K562 (cell line): ENCODE data around the gene LRMDA. TPM values are rescaled to one million over a fixed set of nuclear protein-coding genes. Genes with fewer than 3 reads are reported as not detected.

Experiments
- ATAC-seq: fragments of 200-7000 bp; cut with Tn5 transposase; 3 replicates; pipeline ENCODE4 v1.9.1; 2020; ENCODE audit warnings: moderate library complexity
- BruUV-seq: library from RNA; stranded (reverse); fragments of 400-500 nt; replicated peaks from 2 replicates; lab custom pipeline; 2021; lab: Mats Ljungman, UMichigan
- CTCF ChIA-PET: fragments of 300-600 bp; formaldehyde crosslinking; extraction: SDS; loops from one replicate; lab custom pipeline; 2021; ENCODE audit warnings: low intra/inter-chr PET ratio; lab: Yijun Ruan, JAX
- POLR2A ChIA-PET: fragments of 300-600, 350-650 bp; sonication (Branson Sonifier 250); formaldehyde crosslinking; extraction: SDS; loops from one replicate; lab custom pipeline; 2021; ENCODE audit warnings: antibody characterized with exemption, inconsistent platforms; lab: Yijun Ruan, JAX
- DNase-seq, 4 experiments: peaks; one replicate each; pipeline versions ENCODE4 v3.0.0 to v3.0.0-alpha.2; 2011 to 2018; ENCODE audit warnings: low spot score in 3 of 4, mixed read lengths in 3 of 4; ENCODE audit errors: extremely low read depth in 1 of 4
- FAIRE-seq: peaks from 2 replicates; lab custom pipeline; 2011; peaks lifted over from hg19 to GRCh38; lab: Jason Lieb, UNC
- H2AFZ ChIP-seq: 2 replicates; pipeline ENCODE4 v1.6.0; 2011; ENCODE audit warnings: low read depth, low read length, control low read depth, inconsistent platforms
- H3K27ac ChIP-seq: fragments of 200-600 bp; 3 replicates; pipeline ENCODE4 v1.8.0; 2011; ENCODE audit warnings: low read depth, mild to moderate bottlenecking, control low read depth, inconsistent platforms, low read length, moderate library complexity, mixed read lengths; ENCODE audit errors: extremely low read depth
- H3K27me3 ChIP-seq, 2 experiments: fragments of 300-600 bp in 1 of 2; 2 replicates in 1 of 2; 3 replicates in 1 of 2; pipeline versions ENCODE4 v1.6.0 to v1.8.0; 2011; ENCODE audit warnings: inconsistent platforms in 2 of 2, low read length in 2 of 2, mild to moderate bottlenecking in 1 of 2, mixed read lengths in 1 of 2, moderate library complexity in 1 of 2; ENCODE audit not compliant: control insufficient read depth in 2 of 2, insufficient read depth in 2 of 2
- H3K36me3 ChIP-seq: fragments of 300-600 bp; 3 replicates; pipeline ENCODE4 v1.8.0; 2011; ENCODE audit warnings: mild to moderate bottlenecking, low read length, inconsistent platforms; ENCODE audit not compliant: control insufficient read depth, insufficient read depth
- H3K4me1 ChIP-seq, 2 experiments: fragments of 200-600 bp in 1 of 2; replicated peaks in 1 of 2; 2 replicates in 1 of 2; 3 replicates in 1 of 2; pipeline versions ENCODE4 v1.5.1 to v1.8.0; 2011; ENCODE audit warnings: inconsistent platforms in 2 of 2, low read length in 2 of 2, mild to moderate bottlenecking in 1 of 2, mixed read lengths in 1 of 2, moderate library complexity in 1 of 2; ENCODE audit not compliant: control insufficient read depth in 2 of 2, insufficient read depth in 2 of 2
- H3K4me2 ChIP-seq: 2 replicates; pipeline ENCODE4 v1.6.1; 2011; ENCODE audit warnings: low read length, control low read depth, inconsistent platforms, mixed read lengths; ENCODE audit not compliant: insufficient read depth
- H3K4me3 ChIP-seq: fragments of 200-600 bp; sonication (generic), shearing (Covaris generic); 2 replicates; pipeline ENCODE4 v1.5.1; 2016; ENCODE audit warnings: control low read depth, inconsistent platforms
- H3K79me2 ChIP-seq: fragments of 200-600 bp; 3 replicates; pipeline ENCODE4 v1.8.0; 2011; ENCODE audit warnings: low read length, inconsistent platforms; ENCODE audit not compliant: control insufficient read depth, insufficient read depth
- H3K9ac ChIP-seq, 2 experiments: 2 replicates each; pipeline versions ENCODE4 v1.6.0 to v1.6.1; 2011; ENCODE audit warnings: low read depth in 2 of 2, low read length in 2 of 2, control low read depth in 1 of 2, inconsistent platforms in 1 of 2, mild to moderate bottlenecking in 1 of 2, mixed read lengths in 1 of 2; ENCODE audit not compliant: insufficient read depth in 1 of 2
- H3K9me1 ChIP-seq: one replicate; pipeline ENCODE4 v1.6.0; 2011; ENCODE audit warnings: inconsistent platforms, mild to moderate bottlenecking, low read length, moderate library complexity; ENCODE audit not compliant: control insufficient read depth, insufficient read depth
- H3K9me3 ChIP-seq: replicated peaks from 2 replicates; pipeline ENCODE4 v1.5.1; 2011; ENCODE audit warnings: low read depth, low read length, inconsistent platforms; ENCODE audit not compliant: control insufficient read depth, insufficient read depth
- H4K20me1 ChIP-seq: replicated peaks from 2 replicates; pipeline ENCODE4 v1.6.1; 2011; ENCODE audit warnings: low read length, inconsistent platforms, mixed read lengths; ENCODE audit not compliant: control insufficient read depth, insufficient read depth
- ADNP ChIP-seq: fragments of 200-800 bp; sonication (Bioruptor generic); IDR thresholded peaks from 2 replicates; pipeline ENCODE4 v1.6.1; 2016; ENCODE audit warnings: missing genetic modification characterization, missing compliant biosample characterization
- CHD1 ChIP-seq: fragments of 200-600 bp; sonication (generic); IDR thresholded peaks from one replicate; pipeline ENCODE4 v1.6.1; 2012; ENCODE audit warnings: mild to moderate bottlenecking, moderate library complexity, low read length, inconsistent platforms
- HES1 ChIP-seq: fragments of 450-650 bp; IDR thresholded peaks from 2 replicates; pipeline ENCODE4 v1.6.1; 2016; ENCODE audit warnings: low read depth, mild to moderate bottlenecking, moderate library complexity
- HLTF ChIP-seq: fragments of 450-650 bp; IDR thresholded peaks from 2 replicates; pipeline ENCODE4 v1.6.1; 2016
- KDM4B ChIP-seq, 2 experiments: fragments of 450-650 bp in 1 of 2; sonication (generic) in 1 of 2; IDR thresholded peaks; 2 replicates each; pipeline ENCODE4 v1.6.1; 2016 to 2017; ENCODE audit warnings: borderline replicate concordance in 2 of 2, antibody characterized with exemption in 1 of 2, low read depth in 1 of 2, mild to moderate bottlenecking in 1 of 2
- NFIC ChIP-seq: fragments of 450-650 bp; IDR thresholded peaks from 2 replicates; pipeline ENCODE4 v1.6.1; 2017; ENCODE audit warnings: mild to moderate bottlenecking, inconsistent platforms
- SETDB1 ChIP-seq: IDR thresholded peaks from one replicate; pipeline ENCODE4 v1.6.1; 2012; ENCODE audit warnings: low read length, control low read depth, inconsistent platforms
- SFPQ ChIP-seq: fragments of 200-400 bp; formaldehyde crosslinking; IDR thresholded peaks from 2 replicates; pipeline ENCODE4 v1.6.1; 2017; ENCODE audit warnings: mild to moderate bottlenecking, low read depth, low read length, moderate library complexity
- in situ Hi-C: fragments of 300-500 bp; cut with MboI; formaldehyde crosslinking; loops from 4 replicates; pipeline ENCODE4 v1.15.0; 2018; ENCODE audit warnings: inconsistent platforms, mixed read lengths
- intact Hi-C: fragments of 100-400 bp; cut with micrococcal nuclease; formaldehyde crosslinking; loops from 2 replicates; pipeline ENCODE4 v1.14.2; 2022
- polyA plus RNA-seq, 8 experiments: library from polyadenylated mRNA; depleted of rRNA in 4 of 8; stranded (reverse) in 5 of 8; unstranded in 3 of 8; fragments of >200 nt; fragmentation: Nextera tagmentation in 2 of 8; fragmentation: Illumina TruSeq in 1 of 8; extraction: Ambion mirVana in 2 of 8; extraction: Trizol in 1 of 8; gene quantifications; 2 replicates each; pipeline versions ENCODE4 v1.2.1 to v1.2.3, GENCODE V29; 2011 to 2014; ENCODE audit warnings: inconsistent platforms in 1 of 8, missing spikeins in 1 of 8
- total RNA-seq, 7 experiments: library from RNA; depleted of rRNA in 6 of 7; stranded (reverse); fragments of >200 nt in 6 of 7; fragmentation: Illumina TruSeq in 2 of 7; extraction: Trizol in 2 of 7; gene quantifications; 2 replicates each; pipeline versions ENCODE4 v1.2.1 to v1.2.3, GENCODE V29; 2011 to 2021; ENCODE audit warnings: low replicate concordance in 1 of 7
- TF ChIP-seq, protein P1 (sequence below): fragments of 250-450 bp; sonication (Bioruptor Pico); IDR thresholded peaks from 2 replicates; pipeline ENCODE4 v1.8.0; 2022; ENCODE audit warnings: moderate library complexity, mild to moderate bottlenecking, inconsistent platforms
- TF ChIP-seq, protein P2 (sequence below), 2 experiments: IDR thresholded peaks in 1 of 2; conservative IDR thresholded peaks in 1 of 2; 2 replicates each; pipeline ENCODE4 v1.6.1; 2016; ENCODE audit warnings: low read depth in 2 of 2, mild to moderate bottlenecking in 1 of 2, missing compliant biosample characterization in 1 of 2, missing genetic modification characterization in 1 of 2, moderate library complexity in 1 of 2

Gene LRMDA
- total and polyA plus RNA-seq, 9 of the 15 experiments (the other 6 are each of a cell fraction or from before 2014, with no cell fraction given), result 0.25 TPM; not detected in 8

GRCh38 chr10:75766106-75766505, 334.7 kb downstream of the LRMDA start:
- in situ Hi-C loops, result no loop called here

More at GRCh38 chr10:75766106-75766505, 334.7 kb downstream of the LRMDA start:
- FAIRE-seq (no peak), ATAC-seq (no peak), DNase-seq (no peak)
- no peaks in the 10 kb centered on the region for H3K27me3 ChIP-seq
- no peaks in the 10 kb centered on the region for H3K36me3 ChIP-seq
- no peak overlapping the region for H3K9ac ChIP-seq
- H3K4me1 ChIP-seq, result no peaks in the 10 kb centered on the region
- intact Hi-C loops, result no loop called here
- POLR2A ChIA-PET, result interaction anchor here (1.0 kb wide), 1 partner anchor 9 kb away, joined by 3 read pairs; no protein-coding TSS in a partner anchor
- H4K20me1 ChIP-seq, result no peaks in the 10 kb centered on the region
- TF ChIP-seq, protein P1, sequence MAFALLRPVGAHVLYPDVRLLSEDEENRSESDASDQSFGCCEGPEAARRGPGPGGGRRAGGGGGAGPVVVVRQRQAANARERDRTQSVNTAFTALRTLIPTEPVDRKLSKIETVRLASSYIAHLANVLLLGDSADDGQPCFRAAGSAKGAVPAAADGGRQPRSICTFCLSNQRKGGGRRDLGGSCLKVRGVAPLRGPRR (CRISPR knock-in tag), result no peak
- no peak for TF ChIP-seq HLTF
- TF ChIP-seq ADNP, result no peak
- no peak for TF ChIP-seq NFIC
- TF ChIP-seq, protein P2, sequence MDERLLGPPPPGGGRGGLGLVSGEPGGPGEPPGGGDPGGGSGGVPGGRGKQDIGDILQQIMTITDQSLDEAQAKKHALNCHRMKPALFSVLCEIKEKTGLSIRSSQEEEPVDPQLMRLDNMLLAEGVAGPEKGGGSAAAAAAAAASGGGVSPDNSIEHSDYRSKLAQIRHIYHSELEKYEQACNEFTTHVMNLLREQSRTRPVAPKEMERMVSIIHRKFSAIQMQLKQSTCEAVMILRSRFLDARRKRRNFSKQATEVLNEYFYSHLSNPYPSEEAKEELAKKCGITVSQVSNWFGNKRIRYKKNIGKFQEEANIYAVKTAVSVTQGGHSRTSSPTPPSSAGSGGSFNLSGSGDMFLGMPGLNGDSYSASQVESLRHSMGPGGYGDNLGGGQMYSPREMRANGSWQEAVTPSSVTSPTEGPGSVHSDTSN (CRISPR knock-in tag; IDR thresholded peaks at IDR 0.05; ENCODE audit: low read depth), result no peak
- TF ChIP-seq, protein P2 (tag; conservative IDR thresholded peaks at IDR 0.05; ENCODE audit: low read depth), result no peak
- no peak for TF ChIP-seq CHD1
- TF ChIP-seq KDM4B (IDR thresholded peaks at IDR 0.05; ENCODE audit: borderline replicate concordance in 2 of 2, low read depth in 1 of 2), result no peak
- no peak for TF ChIP-seq HES1
- no peak for TF ChIP-seq SFPQ
- no peak for TF ChIP-seq SETDB1
- H3K4me3 ChIP-seq, result no peak overlapping the region
- BruUV-seq, result no TSS peak
- CTCF ChIA-PET, result no interaction called here
- no peak overlapping the region for H3K27ac ChIP-seq
- H3K9me1 ChIP-seq, result no peaks in the 10 kb centered on the region
- no peak overlapping the region for H2AFZ ChIP-seq
- H3K9me3 ChIP-seq, result no peaks in the 10 kb centered on the region
- no peak overlapping the region for H3K4me2 ChIP-seq
- no peaks in the 10 kb centered on the region for H3K79me2 ChIP-seq
